Measurements from ENCODE around the gene HDHD2. TPM values are rescaled to one million over a fixed set of nuclear protein-coding genes. Genes with fewer than 3 reads are reported as not detected.
"Not testable (repeated sequence)": the region's sequence is repeated elsewhere in the genome, so short reads cannot be mapped to it uniquely, and the experiment has no call there.

HDHD2 gene
- total RNA-seq, 4 donors from 2014 or later: 12.9 to 30.0 (median 15.9) TPM

DNA sequence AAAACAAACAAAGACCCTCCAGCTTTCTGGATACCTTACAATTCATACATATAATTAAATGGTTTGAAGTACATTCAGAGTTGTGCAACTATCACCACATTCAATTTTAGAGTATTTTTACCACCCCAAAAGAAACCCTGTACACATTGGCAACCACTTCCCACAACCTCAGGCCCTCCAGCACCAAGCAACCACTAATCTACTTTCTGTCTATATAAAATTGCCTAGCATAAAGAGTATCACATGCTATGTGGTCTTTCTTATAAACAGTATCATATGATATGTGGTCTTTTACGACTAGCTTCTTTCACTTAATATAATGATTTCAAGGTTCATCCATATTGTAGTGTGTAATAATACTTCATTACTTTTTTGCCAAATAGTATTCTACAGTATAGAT is 18.6 kb upstream of the HDHD2 start:
- 69% methylated on average over 1 of the region's 1 CpG for WGBS, 2 donors
- TF ChIP-seq, protein P1, sequence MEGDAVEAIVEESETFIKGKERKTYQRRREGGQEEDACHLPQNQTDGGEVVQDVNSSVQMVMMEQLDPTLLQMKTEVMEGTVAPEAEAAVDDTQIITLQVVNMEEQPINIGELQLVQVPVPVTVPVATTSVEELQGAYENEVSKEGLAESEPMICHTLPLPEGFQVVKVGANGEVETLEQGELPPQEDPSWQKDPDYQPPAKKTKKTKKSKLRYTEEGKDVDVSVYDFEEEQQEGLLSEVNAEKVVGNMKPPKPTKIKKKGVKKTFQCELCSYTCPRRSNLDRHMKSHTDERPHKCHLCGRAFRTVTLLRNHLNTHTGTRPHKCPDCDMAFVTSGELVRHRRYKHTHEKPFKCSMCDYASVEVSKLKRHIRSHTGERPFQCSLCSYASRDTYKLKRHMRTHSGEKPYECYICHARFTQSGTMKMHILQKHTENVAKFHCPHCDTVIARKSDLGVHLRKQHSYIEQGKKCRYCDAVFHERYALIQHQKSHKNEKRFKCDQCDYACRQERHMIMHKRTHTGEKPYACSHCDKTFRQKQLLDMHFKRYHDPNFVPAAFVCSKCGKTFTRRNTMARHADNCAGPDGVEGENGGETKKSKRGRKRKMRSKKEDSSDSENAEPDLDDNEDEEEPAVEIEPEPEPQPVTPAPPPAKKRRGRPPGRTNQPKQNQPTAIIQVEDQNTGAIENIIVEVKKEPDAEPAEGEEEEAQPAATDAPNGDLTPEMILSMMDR (IDR thresholded peaks at IDR 0.05): no peak
- TF ChIP-seq POLR2A (IDR thresholded peaks at IDR 0.05): no peak
- DNase-seq (ENCODE audit: low spot score in 2 of 2): no peak
- H3K4me3 ChIP-seq (ENCODE audit: low read depth, poor library complexity, severe bottlenecking): no peak overlapping the region
- intact Hi-C loops (cut with DNase I; ENCODE audit: low total_unique reads): no loop called here

DNA sequence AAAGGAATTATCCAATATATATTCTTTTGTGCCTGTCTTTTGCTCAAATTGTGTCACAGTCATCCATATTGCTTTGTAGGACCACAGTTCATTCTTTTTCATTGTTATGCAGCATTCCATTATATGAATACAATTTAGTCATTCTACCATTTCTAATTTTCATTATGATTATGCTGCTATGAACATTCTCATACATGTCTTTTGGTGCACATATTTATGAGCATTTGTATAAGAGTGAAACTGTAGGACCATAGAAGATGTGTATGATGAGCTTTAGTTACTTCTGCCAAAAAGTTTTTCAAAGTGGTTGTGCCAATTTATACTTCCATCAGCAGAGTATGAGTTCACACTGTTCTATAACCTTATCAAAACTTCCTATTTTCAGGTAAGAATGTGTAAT is 18.2 kb upstream of the HDHD2 start:
- no peak for DNase-seq (ENCODE audit: low spot score in 2 of 2)
- intact Hi-C loops (cut with DNase I; ENCODE audit: low total_unique reads): no loop called here

GRCh38 chr18:47166294-47166693 is 16.0 kb upstream of the HDHD2 start:
- 86 to 90% methylated on average over 2 of the region's 2 CpGs for WGBS, 2 donors
- TF ChIP-seq, protein P1 (IDR thresholded peaks at IDR 0.05): no peak
- TF ChIP-seq POLR2A (IDR thresholded peaks at IDR 0.05): no peak
- H3K4me3 ChIP-seq (ENCODE audit: low read depth, poor library complexity, severe bottlenecking): no peak overlapping the region
- intact Hi-C loops (cut with DNase I; ENCODE audit: low total_unique reads): no loop called here
- DNase-seq (ENCODE audit: low spot score in 2 of 2): no peak

More for the DNA sequence above, 18.2 kb upstream of the HDHD2 start:
- no peak overlapping the region for H3K4me3 ChIP-seq (ENCODE audit: low read depth, poor library complexity, severe bottlenecking)
- no peak for TF ChIP-seq POLR2A (IDR thresholded peaks at IDR 0.05)
- TF ChIP-seq, protein P1 (IDR thresholded peaks at IDR 0.05): no peak

DNA sequence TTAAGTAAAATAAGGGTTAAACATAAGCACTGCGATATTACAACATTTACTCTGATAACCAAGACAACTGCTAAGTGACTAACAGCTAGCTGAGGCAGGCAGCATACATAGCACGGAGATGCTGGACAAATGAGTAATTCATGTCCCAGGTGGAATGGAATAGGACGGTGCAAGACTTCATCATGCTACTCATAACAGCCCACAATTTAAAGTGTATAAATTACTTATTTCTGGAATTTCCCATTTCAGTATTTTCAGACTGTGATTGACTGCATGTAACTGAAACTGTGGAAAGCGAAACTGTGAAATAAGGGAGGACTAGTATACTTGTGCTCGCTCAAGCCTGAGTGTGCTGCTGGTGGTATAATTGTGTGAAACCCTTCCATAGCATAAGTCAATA is 12.9 kb upstream of the HDHD2 start:
- intact Hi-C loops (cut with DNase I; ENCODE audit: low total_unique reads): no loop called here

DNA sequence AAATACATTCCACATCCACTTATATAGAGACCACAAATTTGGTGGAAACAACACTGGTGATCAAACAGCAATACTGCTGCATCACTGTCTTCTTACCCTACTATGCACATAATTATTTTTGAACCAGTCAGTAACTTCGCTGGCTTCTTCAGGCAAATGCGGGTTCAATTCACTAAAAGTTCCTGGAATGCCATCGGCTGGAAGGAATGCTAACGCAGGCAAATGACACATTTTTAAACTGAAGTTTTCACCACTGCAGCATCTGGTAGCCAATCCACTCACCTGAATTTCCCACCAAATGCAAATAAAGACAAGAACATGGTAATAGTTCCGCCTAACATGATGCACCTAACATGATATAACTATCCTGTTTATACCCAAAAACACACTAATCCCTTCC is 10.0 kb upstream of the HDHD2 start:
- no peak for DNase-seq (ENCODE audit: low spot score in 2 of 2)
- 95% methylated on average over 5 of the region's 5 CpGs for WGBS, 2 donors
- intact Hi-C loops (cut with DNase I; ENCODE audit: low total_unique reads): no loop called here
- no peak for TF ChIP-seq POLR2A (IDR thresholded peaks at IDR 0.05)
- TF ChIP-seq, protein P1 (IDR thresholded peaks at IDR 0.05): no peak
- no peak overlapping the region for H3K4me3 ChIP-seq (ENCODE audit: low read depth, poor library complexity, severe bottlenecking)

More for the DNA sequence above, 12.9 kb upstream of the HDHD2 start:
- H3K4me3 ChIP-seq (ENCODE audit: low read depth, poor library complexity, severe bottlenecking): no peak overlapping the region
- WGBS, 2 donors: 84 to 85% methylated on average over 5 of the region's 5 CpGs
- TF ChIP-seq POLR2A (IDR thresholded peaks at IDR 0.05): no peak
- TF ChIP-seq, protein P1 (IDR thresholded peaks at IDR 0.05): no peak
- no peak for DNase-seq (ENCODE audit: low spot score in 2 of 2)

- DNase-seq (ENCODE audit: low spot score in 2 of 2); intact Hi-C loops (cut with DNase I; ENCODE audit: low total_unique reads); H3K4me3 ChIP-seq (ENCODE audit: low read depth, poor library complexity, severe bottlenecking): not testable (repeated sequence)
- 91 to 93% methylated on average over 16 of the region's 16 CpGs for WGBS, 2 donors
Measured at GRCh38 chr18:47158404-47158803, 8.1 kb upstream of the HDHD2 start.

Data from lower leg skin (tissue), 4 donors.